Femur (tissue), 1 donor: Measurements from ENCODE around the gene KIAA1958.

Source experiments
- DNase-seq: peaks from one replicate; pipeline ENCODE4 v3.0.0-alpha.2; 2017

KIAA1958 gene

GRCh38 chr9:112531666-112532282 lies 45.1 kb downstream of the KIAA1958 start:
- no peak for DNase-seq

- DNase-seq, result no peak
Observed at GRCh38 chr9:112532427-112532826, 45.8 kb downstream of the KIAA1958 start.

- no peak for DNase-seq
Observed at GRCh38 chr9:112533660-112534059, 47.0 kb downstream of the KIAA1958 start.

- no peak for DNase-seq
Observed at GRCh38 chr9:112535301-112535700, 48.7 kb downstream of the KIAA1958 start.

GRCh38 chr9:112535811-112536210 lies 49.2 kb downstream of the KIAA1958 start:
- DNase-seq, result no peak

GRCh38 chr9:112537561-112537960 lies 50.9 kb downstream of the KIAA1958 start:
- no peak for DNase-seq

GRCh38 chr9:112540800-112541199 lies 54.2 kb downstream of the KIAA1958 start:
- DNase-seq, result no peak

GRCh38 chr9:112541685-112542084 lies 55.1 kb downstream of the KIAA1958 start:
- DNase-seq, result no peak

- no peak for DNase-seq
Observed at GRCh38 chr9:112542593-112543292, 56.1 kb downstream of the KIAA1958 start.

- DNase-seq, result no peak
Observed at GRCh38 chr9:112544477-112544876, 57.9 kb downstream of the KIAA1958 start.

GRCh38 chr9:112545237-112545636 lies 58.6 kb downstream of the KIAA1958 start:
- DNase-seq, result no peak

GRCh38 chr9:112546149-112547012 lies 59.8 kb downstream of the KIAA1958 start:
- DNase-seq, result no peak

- DNase-seq, result no peak
Observed at GRCh38 chr9:112548051-112548440, 61.4 kb downstream of the KIAA1958 start.

- DNase-seq, result no peak
Observed at GRCh38 chr9:112548836-112549595, 62.4 kb downstream of the KIAA1958 start.

GRCh38 chr9:112550531-112550930 lies 63.9 kb downstream of the KIAA1958 start:
- no peak for DNase-seq

GRCh38 chr9:112551641-112552040 lies 65.0 kb downstream of the KIAA1958 start:
- DNase-seq, result no peak

- no peak for DNase-seq
Observed at GRCh38 chr9:112552229-112553056, 65.8 kb downstream of the KIAA1958 start.

- no peak for DNase-seq
Observed at GRCh38 chr9:112553256-112553826, 66.7 kb downstream of the KIAA1958 start.

- DNase-seq, result no peak
Observed at GRCh38 chr9:112554516-112554915, 67.9 kb downstream of the KIAA1958 start.

- no peak for DNase-seq
Observed at GRCh38 chr9:112555101-112555643, 68.5 kb downstream of the KIAA1958 start.

- DNase-seq, result no peak
Observed at GRCh38 chr9:112555844-112556482, 69.3 kb downstream of the KIAA1958 start.
